C4-2B (cell line): ENCODE data around the gene CFAP47.
"Not testable (repeated sequence)": the region's sequence is repeated elsewhere in the genome, so short reads cannot be mapped to it uniquely, and the experiment has no call there.

Experiments
- H3K27ac ChIP-seq: fragments of 450-650 bp; 2 replicates; pipeline ENCODE4 v1.5.1; 2017
- ZFX ChIP-seq: fragments of 450-650 bp; IDR thresholded peaks from 2 replicates; pipeline ENCODE4 v1.6.1; 2017
- TF ChIP-seq, protein P1 (sequence below): fragments of 450-650 bp; conservative IDR thresholded peaks from 2 replicates; pipeline ENCODE4 v1.5.1; 2017; ENCODE audit warnings: mild to moderate bottlenecking

CFAP47 gene, protein sequence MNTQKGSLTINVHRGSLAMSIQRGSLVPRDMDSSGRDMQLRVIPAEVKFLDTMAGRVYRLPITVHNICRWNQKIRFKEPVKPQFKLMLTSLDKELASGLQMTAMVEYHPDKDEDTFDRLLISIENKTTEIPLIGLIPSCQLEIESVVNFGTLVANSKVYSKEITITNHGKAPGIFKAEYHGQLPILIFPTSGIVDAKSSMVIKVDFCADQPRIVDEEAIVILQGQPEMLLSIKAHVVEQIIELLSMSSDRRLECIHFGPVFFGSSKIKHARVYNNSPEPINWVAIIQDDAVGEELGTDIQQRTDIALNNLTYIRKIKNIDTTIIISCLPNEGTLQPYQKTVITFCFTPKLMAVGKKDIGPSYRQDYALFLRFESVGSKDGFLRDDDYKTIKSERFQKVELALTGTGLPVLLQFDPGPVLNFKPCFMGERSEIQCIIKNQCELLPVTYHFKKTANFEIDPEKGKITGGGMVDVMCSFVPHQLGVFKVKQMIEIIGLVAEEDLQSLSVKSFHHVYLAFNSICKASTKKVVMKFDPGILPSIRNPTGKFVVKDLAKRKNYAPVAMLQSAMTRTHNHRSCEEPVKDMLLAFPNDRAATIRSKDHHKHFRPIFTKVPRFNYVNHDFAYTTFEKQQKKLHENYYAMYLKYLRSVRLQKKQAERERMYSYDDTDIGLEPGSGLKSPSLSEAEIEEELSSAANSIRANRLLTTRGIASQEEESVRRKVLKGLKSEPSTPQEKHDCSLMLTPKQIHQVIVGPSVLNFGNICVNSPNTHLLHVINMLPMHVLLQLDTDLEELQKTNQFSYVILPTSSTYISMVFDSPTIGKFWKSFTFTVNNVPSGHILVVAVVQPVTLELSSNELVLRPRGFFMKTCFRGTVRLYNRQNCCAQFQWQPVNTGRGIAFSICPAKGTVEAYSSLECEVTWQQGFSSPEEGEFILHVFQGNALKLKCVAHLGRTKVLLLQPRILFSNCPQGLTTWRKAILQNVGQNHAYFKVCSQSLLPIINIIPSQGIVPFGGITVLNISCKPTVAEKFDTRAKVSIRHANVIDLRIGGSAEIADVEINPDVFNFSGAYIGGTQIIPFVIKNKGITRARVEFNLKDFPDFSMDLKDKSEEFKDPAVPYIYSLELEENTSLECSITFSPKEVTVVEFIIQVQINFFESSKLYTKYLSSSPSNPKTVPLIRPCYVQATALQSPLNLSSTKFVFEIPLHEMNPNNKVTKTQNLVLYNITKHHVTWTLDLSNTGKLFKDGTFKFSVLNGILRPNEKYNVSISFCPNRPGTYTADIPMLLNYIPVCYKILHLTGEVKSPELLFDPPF (N-terminal part only)

DNA sequence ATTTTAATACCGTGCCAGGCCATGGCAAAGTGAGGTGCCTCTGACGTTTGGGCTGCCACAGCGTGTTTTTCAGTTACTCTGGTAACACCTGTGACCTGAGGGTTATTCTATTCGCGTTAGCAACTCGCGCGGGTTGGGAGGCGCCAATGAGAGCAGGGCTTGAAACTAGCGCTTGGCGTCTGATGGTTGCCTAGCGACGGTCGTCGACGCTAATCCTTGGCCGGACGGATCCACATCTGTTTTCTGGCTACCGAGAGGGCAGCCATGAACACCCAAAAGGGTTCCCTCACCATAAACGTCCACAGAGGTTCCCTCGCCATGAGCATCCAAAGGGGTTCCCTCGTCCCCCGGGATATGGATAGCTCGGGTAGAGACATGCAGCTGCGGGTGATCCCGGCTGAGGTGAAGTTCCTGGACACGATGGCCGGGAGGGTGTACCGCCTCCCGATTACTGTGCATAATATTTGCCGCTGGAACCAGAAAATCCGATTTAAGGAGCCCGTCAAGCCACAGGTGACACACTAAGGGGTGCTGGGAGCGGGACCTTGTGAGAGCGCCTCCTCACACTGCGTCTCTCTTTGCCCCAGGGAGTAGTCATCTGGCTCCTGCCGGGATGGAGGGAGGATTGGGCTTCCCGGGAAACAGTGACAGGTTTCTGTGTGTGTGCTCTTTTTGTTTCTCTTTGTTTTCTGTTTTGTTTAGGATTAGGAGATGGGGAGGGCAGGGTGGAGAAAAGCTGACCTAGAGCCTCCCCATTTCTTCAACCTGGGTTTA is at the start of gene CFAP47:
Gene CFAP47 (plus strand): TSS at position 199 of the 774 bp plus-strand sequence. CDS start 66 bp downstream, at position 265.
- no peak within 1 kb of the TSS for H3K27ac ChIP-seq
- no peak for TF ChIP-seq ZFX
- TF ChIP-seq, protein P1, sequence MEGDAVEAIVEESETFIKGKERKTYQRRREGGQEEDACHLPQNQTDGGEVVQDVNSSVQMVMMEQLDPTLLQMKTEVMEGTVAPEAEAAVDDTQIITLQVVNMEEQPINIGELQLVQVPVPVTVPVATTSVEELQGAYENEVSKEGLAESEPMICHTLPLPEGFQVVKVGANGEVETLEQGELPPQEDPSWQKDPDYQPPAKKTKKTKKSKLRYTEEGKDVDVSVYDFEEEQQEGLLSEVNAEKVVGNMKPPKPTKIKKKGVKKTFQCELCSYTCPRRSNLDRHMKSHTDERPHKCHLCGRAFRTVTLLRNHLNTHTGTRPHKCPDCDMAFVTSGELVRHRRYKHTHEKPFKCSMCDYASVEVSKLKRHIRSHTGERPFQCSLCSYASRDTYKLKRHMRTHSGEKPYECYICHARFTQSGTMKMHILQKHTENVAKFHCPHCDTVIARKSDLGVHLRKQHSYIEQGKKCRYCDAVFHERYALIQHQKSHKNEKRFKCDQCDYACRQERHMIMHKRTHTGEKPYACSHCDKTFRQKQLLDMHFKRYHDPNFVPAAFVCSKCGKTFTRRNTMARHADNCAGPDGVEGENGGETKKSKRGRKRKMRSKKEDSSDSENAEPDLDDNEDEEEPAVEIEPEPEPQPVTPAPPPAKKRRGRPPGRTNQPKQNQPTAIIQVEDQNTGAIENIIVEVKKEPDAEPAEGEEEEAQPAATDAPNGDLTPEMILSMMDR = no peak

DNA sequence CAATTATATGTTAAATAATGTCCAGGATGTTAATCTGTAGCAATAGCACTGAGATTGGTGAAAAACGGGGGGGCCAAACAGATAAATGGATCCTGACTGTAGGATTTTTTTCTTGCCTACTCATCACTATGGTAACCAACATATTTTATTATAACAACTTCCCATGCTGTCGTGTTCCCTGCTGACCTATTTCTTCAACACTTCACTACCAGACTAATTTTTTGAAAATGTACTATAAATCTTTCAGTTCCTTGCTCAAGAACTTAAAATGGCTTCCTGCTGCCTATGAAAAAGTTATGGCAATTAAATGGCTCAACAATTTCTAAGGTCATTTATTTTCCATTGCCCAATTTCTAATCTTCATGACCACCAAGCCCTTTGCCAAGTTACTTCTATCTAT is 38.9 kb upstream of the CFAP47 start:
- H3K27ac ChIP-seq = no peak overlapping the region
- TF ChIP-seq, protein P1 = no peak
- TF ChIP-seq ZFX = no peak

DNA sequence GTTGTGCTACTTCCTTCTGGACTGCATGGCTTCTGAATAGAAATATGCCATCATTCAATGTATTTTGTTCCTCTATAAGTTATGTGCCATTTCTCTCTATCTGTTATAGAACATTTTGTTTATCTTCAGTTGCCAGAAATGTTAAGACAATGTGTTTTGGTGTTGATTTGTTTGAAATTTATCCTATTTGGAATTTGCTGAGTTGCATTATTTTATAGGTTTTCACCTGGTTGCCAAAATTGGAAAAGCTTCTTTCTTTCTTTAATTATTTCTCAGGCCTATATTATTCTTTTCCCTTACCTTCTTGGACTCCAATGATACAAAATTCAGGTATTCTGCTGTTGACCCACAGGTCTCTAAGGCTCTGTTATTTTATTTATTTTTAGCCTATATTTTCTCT is 33.4 kb upstream of the CFAP47 start:
- TF ChIP-seq ZFX = no peak
- TF ChIP-seq, protein P1 = no peak

DNA sequence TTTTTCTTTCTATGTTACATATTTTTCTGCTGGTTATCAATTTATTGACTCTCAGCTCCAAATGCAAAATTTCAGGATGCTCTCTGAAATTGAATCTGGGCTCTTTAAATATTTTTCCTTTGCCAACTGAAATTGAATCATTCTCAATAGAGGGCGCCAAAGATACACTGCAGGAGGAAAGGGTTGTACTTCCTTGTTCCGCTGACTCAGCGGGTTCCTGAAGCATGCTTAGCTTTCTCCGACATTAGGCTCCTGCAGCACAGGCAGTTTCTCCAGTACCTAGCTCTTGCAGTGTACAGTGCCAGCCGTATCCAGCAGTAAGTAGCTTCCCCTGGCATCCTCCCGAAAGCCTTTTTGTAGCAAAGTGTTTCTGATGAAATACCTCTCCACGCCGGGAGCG is 28.8 kb upstream of the CFAP47 start:
- TF ChIP-seq ZFX = no peak
- TF ChIP-seq, protein P1 = peak; percentile 81
- peak overlapping the region; percentile 65 for H3K27ac ChIP-seq

More for the DNA sequence above, 33.4 kb upstream of the CFAP47 start:
- no peak overlapping the region for H3K27ac ChIP-seq

DNA sequence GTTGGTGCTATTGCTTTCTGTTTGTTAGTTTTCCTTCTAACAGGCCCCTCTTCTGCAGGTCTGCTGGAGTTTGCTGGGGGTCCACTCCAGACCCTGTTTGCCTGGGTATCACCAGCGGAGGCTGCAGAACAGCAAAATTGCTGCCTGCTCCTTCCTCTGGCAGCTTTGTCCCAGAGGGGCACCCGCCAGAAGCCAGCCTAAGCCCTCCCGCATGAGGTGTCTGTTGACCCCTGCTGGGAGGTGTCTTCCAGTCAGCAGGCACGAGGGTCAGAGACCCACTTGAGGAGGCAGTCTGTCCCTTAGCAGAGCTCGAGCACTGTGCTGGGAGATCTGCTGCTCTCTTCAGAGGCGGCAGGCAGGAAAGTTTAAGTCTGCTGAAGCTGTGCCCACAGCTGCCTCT is 67.3 kb downstream of the CFAP47 start:
- not testable (repeated sequence) for H3K27ac ChIP-seq

DNA sequence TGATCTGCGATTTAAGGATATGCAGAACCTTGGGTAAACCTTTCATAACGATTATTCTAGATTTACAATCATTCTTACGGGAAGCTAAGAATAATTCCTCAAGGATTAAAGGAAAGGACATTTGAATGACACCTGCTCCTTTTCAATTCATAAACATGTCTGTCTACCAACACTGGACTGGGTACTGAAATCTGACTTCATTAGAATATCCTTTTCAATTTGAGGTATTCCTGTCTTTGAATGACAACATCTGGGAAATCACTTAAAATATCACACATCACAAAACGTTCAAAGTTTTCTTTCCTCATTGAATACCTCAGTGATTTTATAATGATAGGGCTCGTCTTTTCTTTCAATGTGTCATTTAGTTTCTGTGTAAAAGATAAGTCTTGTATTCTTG is 87.7 kb downstream of the CFAP47 start:
- no peak for TF ChIP-seq ZFX
- TF ChIP-seq, protein P1 = no peak
- no peak overlapping the region for H3K27ac ChIP-seq

DNA sequence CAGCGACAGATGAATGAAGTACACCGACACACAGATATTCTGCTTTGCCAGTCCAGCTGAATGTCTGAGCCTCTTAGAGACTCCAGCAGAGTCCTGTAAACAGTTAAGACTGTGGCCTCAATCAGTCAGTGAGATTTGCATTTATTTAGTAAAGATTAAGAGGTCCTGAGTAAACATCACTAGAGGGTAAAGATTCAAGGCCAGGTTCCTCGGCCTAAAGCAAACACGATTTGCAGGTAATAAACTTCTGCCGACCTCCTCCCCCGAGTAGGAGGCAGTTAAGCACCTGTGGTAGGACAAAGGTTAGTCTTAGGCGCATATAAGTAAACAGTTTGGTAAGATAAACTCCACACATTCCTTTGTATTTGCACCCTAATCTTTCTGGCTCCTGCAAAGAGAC is 99.6 kb downstream of the CFAP47 start:
- TF ChIP-seq, protein P1 = no peak
- no peak for TF ChIP-seq ZFX

More for the DNA sequence above, 99.6 kb downstream of the CFAP47 start:
- no peak overlapping the region for H3K27ac ChIP-seq
